Measurements from ENCODE around the gene CFAP251.

Gene CFAP251

GRCh38 chr12:121873216-121873569 lies 45.2 kb upstream of the CFAP251 start:
- TF ChIP-seq YY1 (IDR thresholded peaks at IDR 0.05; ENCODE audit: low read depth) = no peak
- no peak for TF ChIP-seq TCF12 (IDR thresholded peaks at IDR 0.05; ENCODE audit: low read depth)
- no peak for TF ChIP-seq ZBTB7A (IDR thresholded peaks at IDR 0.05; ENCODE audit: low read depth)

GRCh38 chr12:121874071-121874470 lies 44.3 kb upstream of the CFAP251 start:
- no peak for TF ChIP-seq CREB1 (IDR thresholded peaks at IDR 0.05; ENCODE audit: low read depth)
- TF ChIP-seq ZBTB7A (IDR thresholded peaks at IDR 0.05; ENCODE audit: low read depth) = no peak
- no peak for TF ChIP-seq EP300 (IDR thresholded peaks at IDR 0.05; ENCODE audit: borderline replicate concordance)
- TF ChIP-seq REST (IDR thresholded peaks at IDR 0.05; ENCODE audit: low read depth) = no peak
- no peak for TF ChIP-seq TEAD4 (IDR thresholded peaks at IDR 0.05)
- TF ChIP-seq TCF12 (IDR thresholded peaks at IDR 0.05; ENCODE audit: low read depth) = no peak
- TF ChIP-seq TAF1 (IDR thresholded peaks at IDR 0.05; ENCODE audit: low read depth) = no peak
- TF ChIP-seq NFIC (IDR thresholded peaks at IDR 0.05) = no peak
- TF ChIP-seq FOXM1 (IDR thresholded peaks at IDR 0.05; ENCODE audit: borderline replicate concordance, low read depth) = no peak
- no peak for TF ChIP-seq YY1 (IDR thresholded peaks at IDR 0.05; ENCODE audit: low read depth)
- TF ChIP-seq EGR1 (IDR thresholded peaks at IDR 0.05) = no peak
- no peak for TF ChIP-seq CEBPB (IDR thresholded peaks at IDR 0.05)
- no peak for TF ChIP-seq MAX (IDR thresholded peaks at IDR 0.05)

GRCh38 chr12:121875582-121875981 lies 42.8 kb upstream of the CFAP251 start:
- TF ChIP-seq USF1 (IDR thresholded peaks at IDR 0.05) = no peak
- no peak for TF ChIP-seq FOXM1 (IDR thresholded peaks at IDR 0.05; ENCODE audit: borderline replicate concordance, low read depth)
- no peak for TF ChIP-seq ZBTB7A (IDR thresholded peaks at IDR 0.05; ENCODE audit: low read depth)
- TF ChIP-seq EGR1 (IDR thresholded peaks at IDR 0.05) = no peak
- TF ChIP-seq MAX (IDR thresholded peaks at IDR 0.05) = no peak
- no peak for TF ChIP-seq TEAD4 (IDR thresholded peaks at IDR 0.05)
- TF ChIP-seq EP300 (IDR thresholded peaks at IDR 0.05; ENCODE audit: borderline replicate concordance) = no peak
- TF ChIP-seq CEBPB (IDR thresholded peaks at IDR 0.05) = no peak
- TF ChIP-seq NFIC (IDR thresholded peaks at IDR 0.05) = no peak
- no peak for TF ChIP-seq YY1 (IDR thresholded peaks at IDR 0.05; ENCODE audit: low read depth)
- TF ChIP-seq CREB1 (IDR thresholded peaks at IDR 0.05; ENCODE audit: low read depth) = no peak
- no peak for TF ChIP-seq TAF1 (IDR thresholded peaks at IDR 0.05; ENCODE audit: low read depth)
- TF ChIP-seq RAD21 (IDR thresholded peaks at IDR 0.05; ENCODE audit: low read depth) = no peak
- TF ChIP-seq TCF12 (IDR thresholded peaks at IDR 0.05; ENCODE audit: low read depth) = no peak
- TF ChIP-seq REST (IDR thresholded peaks at IDR 0.05; ENCODE audit: low read depth) = no peak

- TF ChIP-seq FOXM1 (IDR thresholded peaks at IDR 0.05; ENCODE audit: borderline replicate concordance, low read depth) = no peak
These were observed 35.1 kb upstream of the CFAP251 start for GRCh38 chr12:121883315-121883660.

- TF ChIP-seq TAF1 (IDR thresholded peaks at IDR 0.05; ENCODE audit: low read depth) = no peak
- TF ChIP-seq TCF12 (IDR thresholded peaks at IDR 0.05; ENCODE audit: low read depth) = no peak
- TF ChIP-seq FOXM1 (IDR thresholded peaks at IDR 0.05; ENCODE audit: borderline replicate concordance, low read depth) = no peak
- no peak for TF ChIP-seq RAD21 (IDR thresholded peaks at IDR 0.05; ENCODE audit: low read depth)
- no peak for TF ChIP-seq NFIC (IDR thresholded peaks at IDR 0.05)
- no peak for TF ChIP-seq TEAD4 (IDR thresholded peaks at IDR 0.05)
- no peak for TF ChIP-seq REST (IDR thresholded peaks at IDR 0.05; ENCODE audit: low read depth)
- no peak for TF ChIP-seq MAX (IDR thresholded peaks at IDR 0.05)
- no peak for TF ChIP-seq YY1 (IDR thresholded peaks at IDR 0.05; ENCODE audit: low read depth)
- TF ChIP-seq CEBPB (IDR thresholded peaks at IDR 0.05) = no peak
- no peak for TF ChIP-seq USF1 (IDR thresholded peaks at IDR 0.05)
- no peak for TF ChIP-seq ZBTB7A (IDR thresholded peaks at IDR 0.05; ENCODE audit: low read depth)
- TF ChIP-seq CREB1 (IDR thresholded peaks at IDR 0.05; ENCODE audit: low read depth) = no peak
- TF ChIP-seq EP300 (IDR thresholded peaks at IDR 0.05; ENCODE audit: borderline replicate concordance) = no peak
- no peak for TF ChIP-seq EGR1 (IDR thresholded peaks at IDR 0.05)
These were observed 30.3 kb upstream of the CFAP251 start for GRCh38 chr12:121888083-121888477.

Data from Ishikawa (cell line).